GM10847 (cell line): Measurements from ENCODE around the gene DLX4.

Experiments used
- POLR2A ChIP-seq: IDR thresholded peaks from 2 replicates; pipeline ENCODE4 v1.6.1; 2011; ENCODE audit not compliant: insufficient read length; ENCODE audit errors: extremely low read depth

Gene DLX4

DNA sequence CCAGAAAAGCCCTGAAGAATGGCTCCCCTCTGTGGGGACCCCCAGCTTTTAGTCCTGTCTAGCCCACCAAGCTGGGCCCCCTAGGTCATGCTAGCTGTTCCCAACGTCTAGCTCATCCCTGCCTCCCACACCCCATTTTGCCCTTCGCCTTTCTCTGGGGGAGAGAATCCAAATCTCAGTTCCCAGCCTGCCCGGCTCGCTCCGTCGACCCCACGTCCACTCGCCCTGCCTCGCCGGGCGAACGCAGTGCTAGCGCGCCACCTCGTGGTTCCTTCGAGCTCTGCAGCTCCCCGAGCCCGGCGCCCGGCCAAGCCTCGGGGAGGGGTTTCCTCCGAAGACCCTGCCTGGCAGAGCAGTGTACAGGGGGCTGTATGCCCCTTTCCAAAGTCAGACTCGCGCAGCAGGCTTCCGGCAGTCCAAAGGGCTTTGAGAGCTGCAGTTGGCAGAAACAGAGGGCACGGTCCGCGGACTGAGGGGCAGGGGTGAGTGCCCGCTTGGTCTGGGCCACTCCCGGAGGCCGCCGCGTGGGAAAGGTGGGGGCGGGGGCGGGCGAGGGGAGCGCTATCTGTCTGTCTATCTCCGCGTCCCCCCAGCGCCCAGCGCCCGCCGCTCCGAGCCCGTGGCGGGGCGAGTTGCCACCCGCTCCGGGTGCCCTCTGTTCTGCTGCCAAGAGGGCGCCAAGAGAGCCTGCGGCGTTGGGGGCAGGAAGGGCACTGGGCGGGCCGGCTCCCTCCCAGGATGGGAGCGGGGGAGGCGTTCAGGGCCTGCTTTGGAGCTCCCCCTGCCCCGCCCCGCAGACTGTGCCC is 27.7 kb downstream of the DLX4 start:
- no peak for TF ChIP-seq POLR2A

DNA sequence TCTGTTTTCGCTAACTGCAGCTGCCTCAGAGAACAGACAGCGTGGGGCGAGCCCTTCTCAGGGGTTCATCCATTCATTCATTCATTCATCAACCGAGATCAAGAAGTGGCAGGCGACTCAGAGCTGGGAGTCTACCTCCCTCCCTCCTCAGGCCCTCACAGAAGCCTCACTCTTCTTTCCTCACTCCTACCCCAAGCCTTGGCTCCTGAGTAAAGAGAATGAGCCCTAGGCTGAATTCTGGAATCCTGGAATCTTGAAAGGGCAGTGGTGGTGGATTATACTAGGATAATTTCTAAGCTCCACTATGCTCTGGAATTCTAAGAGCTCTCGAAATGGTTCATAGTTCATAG is 28.3 kb downstream of the DLX4 start:
- TF ChIP-seq POLR2A = no peak

DNA sequence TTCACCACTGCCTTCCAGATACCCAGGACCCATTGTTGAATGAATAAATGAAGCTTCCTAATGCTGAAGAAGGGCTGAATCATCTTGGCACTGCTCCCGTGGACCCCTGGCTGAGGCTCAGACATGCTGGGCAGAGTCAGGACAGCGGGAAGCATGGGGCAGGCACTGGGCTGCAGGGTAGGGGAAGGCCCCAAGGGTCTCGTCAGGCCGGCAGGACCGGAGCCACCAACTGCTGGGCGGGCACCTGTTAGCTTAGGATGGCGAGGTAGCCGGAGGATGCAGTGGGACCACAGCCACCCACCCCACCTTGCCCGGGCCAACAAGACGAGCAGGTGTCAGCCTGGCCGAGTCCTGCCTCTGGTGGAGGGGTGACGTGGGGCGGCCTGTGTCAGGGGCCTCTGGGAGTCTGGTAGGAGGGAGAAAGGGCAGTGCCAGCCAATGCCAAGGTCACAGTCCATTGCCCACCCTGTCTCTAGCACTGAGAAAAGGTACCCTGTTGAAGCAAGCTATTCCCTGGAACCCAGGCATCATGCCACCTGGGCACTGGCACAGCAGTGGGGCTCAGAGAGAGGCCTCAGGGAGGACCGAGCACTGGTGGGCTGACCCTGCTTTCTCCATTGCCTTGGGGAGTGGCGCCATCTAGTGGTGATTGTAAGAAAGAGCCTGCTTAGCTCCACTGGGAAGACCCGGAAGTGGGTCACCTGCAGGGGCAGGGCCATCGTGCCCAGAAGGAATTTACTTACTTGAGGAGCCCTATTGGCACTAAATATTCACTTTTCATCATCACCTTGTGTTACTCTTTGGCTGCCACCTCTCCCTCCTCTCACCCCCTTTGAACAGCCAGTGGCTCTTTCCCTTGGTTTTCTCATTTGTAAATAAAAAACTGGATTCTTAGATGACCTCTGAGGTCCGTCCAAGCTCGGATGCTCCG is 29.0 kb downstream of the DLX4 start:
- TF ChIP-seq POLR2A = no peak

DNA sequence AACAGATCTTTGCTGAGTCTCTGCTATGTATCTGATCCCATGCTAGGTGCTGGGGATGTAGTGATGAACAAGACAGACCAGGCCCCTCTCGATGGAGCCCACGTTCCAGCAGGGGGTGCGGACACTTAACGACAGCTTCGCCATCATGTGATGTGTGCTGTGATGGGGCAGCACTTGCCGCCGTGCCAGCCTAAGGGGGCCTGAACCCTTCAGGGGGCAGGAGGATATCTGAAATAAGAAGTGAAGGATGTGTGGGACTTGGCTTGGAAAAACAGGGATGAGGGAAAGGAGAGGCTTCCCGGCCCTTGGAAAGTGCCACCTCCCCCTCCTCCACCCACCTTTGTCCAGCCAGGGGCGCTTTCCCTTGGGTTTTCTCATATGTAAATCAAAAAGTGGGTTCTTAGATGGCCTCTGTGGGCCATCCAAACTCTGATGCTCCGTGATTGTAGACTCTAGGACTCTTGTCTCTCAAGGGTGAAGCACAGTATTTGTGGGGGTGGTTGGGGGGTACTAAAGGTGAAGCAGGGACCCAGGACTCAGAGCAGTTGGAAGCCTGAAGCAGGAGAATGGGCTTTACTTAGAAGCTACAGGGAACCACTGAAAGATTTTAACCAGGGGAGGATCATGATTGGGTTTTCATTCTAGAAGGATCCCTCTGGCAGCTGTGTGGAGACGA is 30.0 kb downstream of the DLX4 start:
- no peak for TF ChIP-seq POLR2A

- no peak for TF ChIP-seq POLR2A
These were observed 34.9 kb downstream of the DLX4 start for GRCh38 chr17:50003911-50004310.

DNA sequence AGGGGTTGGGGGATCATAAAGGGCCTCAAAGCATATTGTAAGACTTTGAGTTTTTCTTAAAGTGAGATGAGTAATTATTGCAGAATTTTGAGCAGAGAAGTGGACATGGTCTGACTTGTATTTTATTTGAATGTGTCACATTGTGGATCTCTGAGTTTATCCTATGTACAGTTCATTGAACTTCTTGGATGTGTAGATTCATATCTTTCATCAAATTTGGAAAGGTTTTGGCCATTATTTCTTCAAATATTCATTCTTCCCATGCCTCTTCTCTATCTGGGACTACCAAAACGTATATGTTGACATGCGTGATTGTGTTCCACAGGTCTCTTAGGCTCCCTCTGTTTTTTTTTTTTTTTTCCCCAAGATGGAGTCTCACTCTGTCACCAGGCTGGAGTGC is 40.3 kb downstream of the DLX4 start:
- no peak for TF ChIP-seq POLR2A

DNA sequence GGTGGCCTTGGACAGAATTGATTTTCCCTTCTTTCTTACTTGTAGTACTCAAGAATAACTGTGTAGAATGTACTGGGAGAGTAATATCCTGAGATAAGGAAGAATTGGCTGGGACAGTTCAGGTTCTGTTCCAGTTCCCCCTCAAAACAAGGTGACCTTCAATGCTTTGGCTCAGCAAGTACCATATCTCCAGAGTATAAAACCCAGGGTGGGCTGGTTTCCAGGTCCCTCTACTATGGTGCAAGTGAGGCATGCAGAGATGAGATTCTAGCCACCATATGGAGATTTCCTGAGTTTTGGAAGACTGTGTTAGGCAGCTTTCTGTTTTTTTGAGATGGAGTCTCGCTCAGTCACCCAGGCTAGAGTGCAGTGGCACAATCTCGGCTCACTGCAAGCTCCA is 44.1 kb downstream of the DLX4 start:
- TF ChIP-seq POLR2A = no peak

DNA sequence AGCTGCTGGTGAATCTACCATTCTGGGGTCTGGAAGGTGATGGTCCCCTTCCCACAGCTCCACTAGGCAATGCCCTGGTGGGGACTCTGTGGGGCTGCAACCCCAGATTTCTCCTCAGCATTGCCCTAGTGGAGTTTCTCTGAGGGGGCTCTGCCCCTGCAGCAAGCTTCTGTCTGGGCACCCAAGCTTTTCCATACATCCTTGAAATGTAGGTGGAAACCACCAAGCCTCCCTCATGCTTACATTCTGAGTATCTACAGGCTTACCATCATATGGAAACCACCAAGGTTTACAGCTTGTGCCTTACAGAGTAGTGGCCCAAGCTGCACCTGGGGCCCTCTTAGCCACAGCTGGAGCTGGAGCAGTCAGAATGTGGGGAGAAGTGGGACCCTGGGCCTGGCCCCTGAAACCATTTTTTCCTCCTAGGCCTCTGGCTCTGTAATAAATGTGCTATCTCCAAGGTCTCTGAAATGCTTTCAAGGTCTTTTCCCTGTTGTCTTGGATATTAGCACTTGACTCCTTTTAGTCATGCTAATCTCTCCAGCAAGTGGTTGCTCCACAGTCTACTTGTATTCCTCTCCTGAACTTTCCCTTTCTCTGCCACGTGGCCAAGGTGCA is 45.6 kb downstream of the DLX4 start:
- TF ChIP-seq POLR2A = no peak

DNA sequence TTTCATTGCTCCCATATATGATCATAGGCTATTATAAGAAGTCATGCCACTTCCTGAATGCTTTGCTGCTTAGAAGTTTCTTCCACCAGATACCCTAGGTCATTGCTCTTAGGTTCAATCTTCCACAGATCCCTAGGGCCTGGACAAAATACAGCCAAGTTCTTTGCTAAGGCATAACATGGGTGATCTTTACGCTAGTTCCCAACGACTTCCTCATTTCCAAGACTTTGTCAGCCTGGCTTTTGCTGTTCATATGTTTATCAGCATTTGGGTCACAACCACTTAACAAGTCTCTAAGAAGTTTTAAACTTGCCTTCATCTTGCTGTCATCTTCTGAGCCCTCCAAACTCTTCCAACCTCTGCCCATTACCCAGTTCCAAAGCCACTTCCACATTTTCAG is 46.2 kb downstream of the DLX4 start:
- TF ChIP-seq POLR2A = no peak

GRCh38 chr17:50018909-50019308 is 49.9 kb downstream of the DLX4 start:
- no peak for TF ChIP-seq POLR2A

DNA sequence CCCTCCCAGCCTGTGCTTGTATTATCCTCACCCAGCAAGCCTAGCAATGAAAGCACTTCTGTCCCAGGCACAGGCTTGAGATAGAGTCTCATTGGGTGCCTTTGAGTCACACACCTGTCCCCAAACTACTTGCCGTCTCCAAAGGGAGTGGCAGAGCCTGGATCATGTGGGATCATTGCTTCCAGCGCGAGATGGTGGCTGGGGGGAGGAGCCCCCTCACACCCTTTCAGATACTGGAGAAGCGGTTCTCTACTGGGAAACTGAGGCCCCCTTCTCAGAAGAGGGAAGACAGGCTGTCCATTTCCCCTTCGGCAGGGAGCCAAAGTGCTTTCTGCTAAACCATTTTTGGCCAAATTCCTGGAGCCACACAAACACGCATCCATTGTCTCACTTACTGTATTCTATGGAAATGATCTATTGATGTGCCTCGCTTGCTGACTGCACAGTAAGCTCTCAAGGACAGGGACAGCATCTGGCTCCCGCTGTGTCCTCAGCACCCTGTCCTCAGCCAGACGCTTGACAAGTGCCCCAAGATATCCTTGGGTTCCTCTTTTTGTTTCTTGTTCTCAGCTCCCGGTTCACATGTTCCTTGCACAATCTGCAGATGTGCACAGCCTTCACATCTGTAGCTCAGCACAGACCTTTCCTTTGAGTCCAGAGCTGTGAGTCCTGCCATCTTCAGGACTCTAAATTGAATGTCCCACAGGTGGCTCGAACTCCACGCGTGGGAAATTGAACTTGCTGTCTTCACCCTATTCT is 52.0 kb downstream of the DLX4 start:
- no peak for TF ChIP-seq POLR2A

GRCh38 chr17:50021681-50022370 is 52.8 kb downstream of the DLX4 start:
- no peak for TF ChIP-seq POLR2A

DNA sequence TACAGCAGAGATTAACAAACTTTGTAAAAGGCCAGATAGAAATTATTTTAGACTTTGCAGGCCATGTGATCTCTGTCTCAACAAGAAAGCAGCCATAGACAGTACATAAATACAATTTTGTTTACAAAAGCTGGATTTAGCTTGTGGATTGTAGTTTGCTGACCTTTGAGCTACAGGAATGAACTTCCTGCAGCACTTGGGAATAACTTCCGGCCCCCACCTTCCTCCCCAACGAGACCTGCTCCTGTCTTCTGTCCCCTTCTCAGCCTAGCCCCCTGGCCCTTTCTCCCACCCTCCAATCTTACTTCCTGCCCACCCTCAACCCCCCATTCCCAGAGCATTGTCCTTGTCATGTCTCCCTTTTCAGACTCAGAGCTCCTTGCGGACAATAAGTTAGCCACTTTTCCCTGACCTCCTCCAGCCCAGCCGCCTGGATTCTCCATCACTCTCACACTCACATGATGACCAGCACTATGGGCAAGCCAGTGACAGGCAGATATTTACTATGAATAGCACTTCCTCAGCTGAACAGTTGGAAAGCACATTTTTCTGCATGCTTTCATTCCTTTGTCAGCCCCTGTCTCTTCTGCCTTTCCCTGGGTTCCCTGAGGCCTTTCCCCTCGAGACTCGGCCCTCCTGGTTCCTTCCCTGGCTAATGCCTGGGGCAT is 53.6 kb downstream of the DLX4 start:
- no peak for TF ChIP-seq POLR2A
